ENCODE results near the gene EEF1A2.

The EEF1A2 gene

DNA sequence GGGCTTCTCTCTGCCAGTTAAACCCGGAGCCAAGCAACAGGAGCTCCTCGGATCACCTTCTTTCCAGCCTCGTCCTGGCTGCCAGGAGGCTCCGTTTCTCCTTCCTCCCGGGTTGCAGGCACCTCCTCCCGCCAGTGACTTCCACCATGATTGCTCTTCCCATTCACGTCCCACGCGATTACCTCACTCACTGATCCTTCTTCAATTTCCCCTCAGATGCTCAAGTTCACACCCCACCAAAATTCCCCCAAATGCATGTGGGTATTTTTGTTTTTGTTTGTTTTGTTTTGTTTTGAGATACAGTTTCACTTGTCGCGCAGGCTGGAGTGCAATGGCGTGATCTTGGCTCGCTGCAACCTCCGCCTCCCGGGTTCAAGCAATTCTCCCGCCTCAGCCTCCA, 51.6 kb downstream of the EEF1A2 start:
- no peak for DNase-seq

DNA sequence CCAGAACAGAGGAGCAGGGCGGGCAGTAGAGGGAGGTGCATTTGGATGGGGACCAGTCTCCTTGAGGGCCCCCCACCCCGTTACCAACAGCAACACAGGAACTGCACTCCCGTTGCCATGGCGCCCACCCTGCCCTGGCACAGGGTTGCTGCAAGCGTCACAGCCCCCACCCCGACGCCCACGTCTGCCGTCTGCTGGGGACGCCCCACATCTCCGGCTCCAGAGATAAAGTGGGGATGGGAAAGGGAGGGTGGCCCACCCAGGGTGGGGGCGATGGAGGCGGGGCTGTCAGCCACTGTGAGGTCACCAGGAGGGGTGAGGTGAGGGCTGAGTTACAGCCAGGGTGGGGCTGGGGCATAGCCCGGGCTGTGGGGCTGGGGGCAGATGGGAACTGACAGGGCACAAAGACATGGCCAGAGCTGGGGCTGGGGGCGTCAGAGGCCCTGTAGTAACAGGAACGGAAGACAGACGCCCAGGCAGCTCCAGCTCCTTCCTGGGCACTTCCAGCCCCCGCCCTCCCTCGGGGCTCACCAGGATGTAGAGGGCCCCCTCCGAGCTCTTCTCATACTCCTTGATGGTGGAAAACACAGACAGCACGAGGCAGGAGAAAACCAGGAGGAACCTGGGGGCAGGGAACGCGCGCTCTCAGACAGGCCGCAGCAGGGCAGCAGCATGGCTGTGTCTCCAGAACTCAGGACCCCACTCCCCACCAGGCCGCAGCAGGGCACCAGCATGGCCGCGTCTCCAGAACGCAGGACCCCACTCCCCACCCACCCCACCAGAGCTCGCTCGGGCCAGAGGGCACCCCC, 52.5 kb downstream of the EEF1A2 start:
- no peak for DNase-seq

DNA sequence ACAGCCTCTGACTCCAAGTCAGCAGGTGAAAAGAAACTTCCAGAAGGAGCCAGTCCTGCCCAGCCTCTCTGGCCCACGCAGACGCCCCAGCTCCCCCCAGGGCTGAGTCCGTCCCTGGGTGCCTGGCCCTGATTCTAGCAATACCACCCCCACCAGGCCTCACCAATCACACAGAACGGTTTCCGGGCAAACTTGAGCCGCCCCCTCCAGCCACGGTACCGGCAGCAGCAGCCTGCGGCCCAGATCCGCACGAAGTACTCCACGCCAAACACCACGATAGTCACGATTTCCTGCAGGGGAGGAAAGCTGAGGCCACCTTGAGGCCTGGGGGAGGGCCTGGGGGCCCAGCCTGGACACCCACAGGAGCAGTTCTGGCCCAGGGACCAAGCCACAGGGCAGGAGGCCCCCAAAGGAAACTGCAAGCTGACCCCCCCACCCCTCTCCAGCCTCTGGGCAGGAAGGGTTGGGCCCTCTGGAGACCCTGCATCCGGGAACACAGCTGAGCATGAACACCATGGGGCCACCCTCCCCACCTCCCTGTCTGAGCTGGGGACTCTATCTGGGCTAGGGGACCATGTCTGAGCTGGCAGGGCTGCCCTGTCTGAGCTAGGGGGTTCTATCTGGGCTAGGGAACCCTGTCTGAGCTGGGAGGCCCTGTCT, 53.7 kb downstream of the EEF1A2 start:
- no peak for DNase-seq

DNA sequence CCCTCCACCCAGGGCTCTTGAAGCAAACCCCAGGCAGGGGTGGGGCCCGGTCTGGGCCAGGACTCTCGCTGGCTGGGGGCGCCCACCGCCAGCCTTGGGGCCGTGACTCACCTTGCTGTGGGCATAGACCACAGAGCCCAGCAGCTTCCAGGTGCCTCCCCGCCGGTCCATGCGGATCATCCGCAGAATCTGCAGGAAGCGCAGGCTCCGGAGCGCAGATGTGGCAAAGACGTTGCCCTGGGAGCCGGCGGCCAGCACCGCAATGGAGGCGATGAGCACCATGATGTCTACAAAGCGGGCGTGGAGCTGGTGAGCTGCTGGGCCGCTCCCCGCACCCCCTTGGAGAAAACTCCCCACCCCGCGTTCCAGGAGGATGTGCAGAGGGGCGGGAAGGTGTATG, 54.3 kb downstream of the EEF1A2 start:
- no peak for DNase-seq

DNA sequence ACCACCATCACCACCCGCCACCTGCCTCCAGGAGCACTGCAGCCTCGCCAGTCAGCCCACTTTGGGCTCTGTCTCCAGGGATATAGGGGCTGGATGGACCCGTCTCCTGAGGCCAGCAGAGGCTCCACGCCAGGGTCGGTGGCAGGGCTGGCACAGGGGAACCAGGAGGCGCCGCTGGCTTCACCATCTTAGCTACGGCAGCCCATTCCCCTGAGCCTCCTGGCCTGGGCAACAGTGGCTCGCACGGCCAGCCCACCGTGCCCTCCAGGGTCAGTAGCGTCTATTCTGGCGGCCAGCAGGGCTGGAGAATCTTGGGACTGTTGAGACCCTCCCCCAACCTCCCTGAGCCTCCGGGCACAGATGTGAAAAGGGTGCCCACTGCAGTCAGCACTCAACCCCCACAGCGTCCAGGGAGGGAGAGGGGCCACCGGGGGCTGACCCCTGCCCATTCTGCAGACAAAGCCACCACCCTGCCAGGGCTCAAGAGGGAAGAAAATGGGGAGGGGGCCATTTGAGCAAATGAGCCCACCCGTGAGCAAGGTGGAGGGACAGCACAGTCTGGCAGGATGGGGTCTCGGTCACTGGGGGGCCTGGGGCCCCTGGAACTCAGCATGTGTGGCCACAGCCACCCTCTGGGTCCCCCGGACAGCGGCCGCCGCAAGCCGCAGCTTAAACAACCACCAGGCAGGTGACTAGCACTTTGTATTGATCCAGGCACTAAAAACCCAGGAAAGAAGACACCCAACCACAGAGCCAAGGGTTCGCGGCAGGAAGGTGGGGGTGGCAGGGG, 55.1 kb downstream of the EEF1A2 start:
- DNase-seq = no peak

DNA sequence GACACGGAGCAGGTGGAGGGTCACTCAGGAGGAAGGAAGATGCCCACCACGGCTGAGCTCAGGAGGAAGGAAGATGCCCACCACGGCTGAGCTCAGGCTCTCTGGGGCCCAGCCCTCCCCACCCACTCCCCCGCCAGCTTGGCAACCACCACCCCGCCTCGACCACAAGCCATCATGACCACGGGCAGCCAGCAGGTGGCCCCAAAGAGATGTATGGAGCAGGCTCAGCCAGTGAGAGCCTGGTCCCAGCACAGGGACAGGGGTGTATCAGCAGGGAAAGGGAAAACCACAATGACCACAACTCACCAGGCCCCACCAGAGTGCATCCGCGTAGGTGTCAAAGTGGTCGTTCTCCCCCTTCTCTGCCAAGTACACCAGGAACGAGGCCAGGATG, 56.8 kb downstream of the EEF1A2 start:
- peak; percentile 55 to 57 for DNase-seq

DNA sequence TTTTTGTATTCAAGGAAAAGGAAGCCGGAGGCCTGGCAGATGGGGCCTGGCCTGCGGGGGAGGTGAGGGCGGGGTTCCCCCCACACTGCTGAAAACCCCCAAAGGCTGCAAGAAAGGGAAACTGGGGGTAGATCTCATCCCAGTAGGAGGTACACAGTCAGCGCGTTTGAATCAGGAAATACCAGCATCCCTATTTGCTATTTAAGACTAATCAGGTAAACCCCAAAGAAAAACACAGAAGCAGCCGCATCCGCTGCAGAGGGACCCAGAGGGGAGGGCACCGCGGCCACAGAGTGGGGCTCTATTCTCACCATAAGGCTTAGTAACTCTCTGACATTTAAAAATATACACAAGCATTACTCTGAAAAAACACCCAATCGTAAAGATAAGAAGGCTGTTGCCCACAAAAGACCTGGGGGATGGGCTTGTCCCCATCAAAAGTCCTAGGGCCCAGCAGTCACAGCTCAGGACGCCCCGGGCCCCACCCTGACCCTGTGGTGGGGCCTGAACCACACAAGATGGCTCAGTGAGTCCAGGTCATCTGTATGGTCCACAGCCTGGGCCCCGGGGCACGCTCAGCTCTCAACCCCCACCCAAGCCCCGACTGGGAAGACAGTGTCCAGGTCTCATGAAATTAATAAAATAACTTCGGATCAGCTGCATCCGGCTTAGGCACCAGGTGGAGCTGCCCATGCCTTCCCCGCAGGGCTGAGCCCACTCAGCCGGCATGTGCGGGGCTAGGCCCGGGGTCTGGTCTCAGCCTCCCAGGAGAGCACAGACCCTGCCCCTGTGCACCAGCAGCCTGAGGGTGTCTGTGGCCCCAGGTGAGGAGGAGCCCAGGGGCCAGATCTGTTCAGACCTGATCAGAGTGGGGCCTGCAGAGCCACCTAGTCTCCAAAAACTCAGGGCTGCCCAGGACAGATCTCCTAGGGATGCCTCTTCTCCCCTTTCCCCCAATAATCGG, 57.5 kb downstream of the EEF1A2 start:
- DNase-seq = no peak

DNA sequence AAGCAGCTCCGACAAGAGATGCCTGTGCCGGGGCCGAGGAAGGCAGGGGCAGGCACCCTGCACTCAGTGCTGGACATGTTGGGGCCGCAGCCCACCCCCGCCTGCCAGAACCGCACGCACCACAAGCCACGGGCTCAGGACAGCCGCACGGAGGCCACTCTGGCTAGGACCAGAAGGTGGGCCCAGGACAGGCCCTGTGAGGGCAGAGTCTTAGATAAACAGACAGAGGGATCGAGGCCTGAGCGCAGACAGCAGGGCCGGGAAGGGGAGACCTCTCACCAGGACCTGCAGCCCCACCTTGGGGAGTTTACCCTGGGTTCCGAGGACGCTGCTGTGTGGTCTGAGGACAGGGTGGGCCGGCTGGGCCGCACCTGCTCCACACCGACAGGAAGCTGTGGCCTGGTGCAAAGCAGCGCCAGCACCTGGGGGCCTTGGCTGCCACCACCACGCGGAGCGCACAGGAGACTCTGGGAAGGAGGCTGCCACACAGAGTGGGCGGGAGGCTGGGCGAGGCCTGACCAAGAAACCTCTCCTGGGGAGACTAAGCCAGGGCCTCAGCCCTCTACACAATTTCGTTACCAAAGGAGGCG, 58.4 kb downstream of the EEF1A2 start:
- DNase-seq = no peak

DNA sequence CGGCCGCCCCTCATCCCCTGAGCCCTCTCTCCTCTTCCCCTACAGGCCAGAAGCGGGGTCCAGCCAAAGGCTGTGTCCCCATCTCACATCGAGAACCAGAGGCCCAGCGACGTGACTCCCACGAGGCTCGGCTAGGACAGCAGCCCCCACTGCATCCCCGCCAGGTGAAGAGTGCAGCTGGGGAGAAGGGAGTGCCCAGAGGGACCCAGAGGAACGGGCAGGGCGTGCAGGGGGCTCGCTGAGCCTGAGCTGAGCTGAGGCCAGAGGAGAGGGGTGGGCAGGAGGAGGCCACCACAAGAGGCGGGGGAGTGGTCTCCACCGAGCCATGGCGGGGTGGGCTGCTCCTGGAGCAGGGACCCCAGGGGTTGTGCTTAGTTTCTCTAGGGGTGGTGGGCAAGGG, 59.0 kb downstream of the EEF1A2 start:
- DNase-seq = no peak

DNA sequence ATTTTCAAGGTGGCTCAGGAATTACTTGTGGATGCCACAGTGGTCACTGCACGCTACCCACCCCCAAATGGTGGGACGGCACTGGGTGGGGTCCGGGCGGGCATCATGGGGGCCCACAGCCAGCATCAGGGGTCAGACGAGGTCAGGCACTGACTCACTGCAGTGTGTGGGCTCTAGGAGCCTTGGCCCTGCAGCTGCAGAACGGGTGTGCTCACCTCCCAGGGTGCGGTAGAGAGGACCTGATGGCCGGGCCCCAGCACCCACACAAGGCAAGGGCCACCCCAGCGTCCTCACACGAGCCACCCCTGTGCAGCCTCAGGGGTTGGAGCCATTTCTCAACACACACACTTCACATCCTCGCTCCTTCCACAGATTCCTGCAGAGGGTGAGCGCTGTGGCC, 60.8 kb downstream of the EEF1A2 start:
- no peak for DNase-seq
